ENCODE measurements around the gene MAP3K6. TPM values are rescaled to one million over a fixed set of nuclear protein-coding genes. Genes with fewer than 3 reads are reported as not detected.

Gene MAP3K6
- total RNA-seq, 1 experiment from 2014 or later = 7.7 TPM

DNA sequence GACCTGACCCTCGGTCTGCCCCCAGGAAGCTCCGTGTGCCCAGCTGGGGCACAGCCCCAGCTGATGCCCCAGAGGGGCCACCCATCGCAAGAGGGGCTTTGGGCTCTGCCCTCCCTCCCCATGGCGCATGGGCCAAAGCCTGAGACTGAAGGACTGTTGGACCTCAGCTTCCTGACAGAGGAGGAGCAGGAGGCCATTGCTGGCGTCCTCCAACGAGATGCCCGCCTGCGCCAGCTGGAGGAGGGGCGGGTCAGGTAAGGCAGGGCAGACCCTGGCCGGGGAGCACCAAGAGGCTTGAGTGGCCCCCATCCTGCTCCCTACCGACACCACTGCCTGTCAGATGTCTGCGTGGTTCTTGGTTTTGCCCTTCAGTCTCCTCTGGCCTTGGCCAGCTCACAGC lies 21.5 kb downstream of the MAP3K6 start:
- peaks cover 5 to 18% (median 12%) of the 10 kb centered on the region in 3 experiments; a peak in 5 of 7 replicates for H3K36me3 Mint-ChIP-seq (ENCODE audit: insufficient read depth in 1 of 3, low read depth in 3 of 3)
- DNase-seq = no peak
- Histone ChIP-seq H3K27me3 (ENCODE audit: insufficient read depth, low read length) (no peaks in the 10 kb centered on the region), H3K23ac (ENCODE audit: insufficient read length, low read depth, low read length) (no peak overlapping the region), H3K23me2 (ENCODE audit: insufficient read length, low read depth, low read length, poor library complexity, severe bottlenecking) (peaks cover 15% of the 10 kb centered on the region), H3K4me2 (ENCODE audit: insufficient read depth, insufficient read length, low read length) (no peak overlapping the region), H4K20me1 (ENCODE audit: control insufficient read depth, insufficient read depth, insufficient read length) (peaks cover 4% of the 10 kb centered on the region), H2BK12ac (ENCODE audit: insufficient read length, low read depth, low read length) (no peak overlapping the region), H2AFZ (ENCODE audit: low read length) (no peak overlapping the region), H3K4ac (ENCODE audit: low read depth, low read length) (no peak overlapping the region), H3K9ac (ENCODE audit: extremely low read depth, insufficient read length, low read length) (no peak overlapping the region), H3T11ph (ENCODE audit: low read length) (no peak overlapping the region), H2BK5ac (ENCODE audit: insufficient read length, low read length) (no peak overlapping the region), H2AK5ac (ENCODE audit: insufficient read length, low read length) (no peak overlapping the region), H2BK20ac (ENCODE audit: low read depth, low read length, poor library complexity, severe bottlenecking) (no peak overlapping the region), H2BK15ac (ENCODE audit: low read depth, low read length) (no peak overlapping the region), H3K9me3 (ENCODE audit: control insufficient read depth, low read depth, low read length) (no peaks in the 10 kb centered on the region), H3K79me2 (ENCODE audit: insufficient read depth, low read length) (no peaks in the 10 kb centered on the region; the same call in 1 of the 2 replicates), H3K27ac (ENCODE audit: insufficient read length, low read depth, low read length) (no peak overlapping the region), H3K79me1 (ENCODE audit: insufficient read depth, low read depth, low read length, poor library complexity, severe bottlenecking) (no peaks in the 10 kb centered on the region), H4K91ac (ENCODE audit: insufficient read length, low read depth, low read length) (no peak overlapping the region), H3K4me1 (ENCODE audit: insufficient read depth, low read length) (no peaks in the 10 kb centered on the region; the same call in 1 of the 2 replicates), H3K56ac (ENCODE audit: insufficient read length, low read depth, low read length) (no peak overlapping the region), H3K14ac (ENCODE audit: insufficient read depth, low read length) (no peak overlapping the region; the same call in 1 of the 2 replicates), H4K5ac (ENCODE audit: insufficient read length, low read depth, low read length) (no peak overlapping the region), H2BK120ac (ENCODE audit: low read depth, low read length, poor library complexity, severe bottlenecking) (no peak overlapping the region), H4K8ac (replicated peaks; ENCODE audit: insufficient read length, low read depth, low read length) (no peak overlapping the region), H3K18ac (ENCODE audit: insufficient read length, low read depth, low read length) (no peak overlapping the region)
- no CpG with 5 or more reads among the region's 12 CpGs for WGBS (ENCODE audit: extremely low coverage, insufficient read length, low lambda C conversion rate)
- H3K4me3 Mint-ChIP-seq = no peak overlapping the region
- no peaks in the 10 kb centered on the region for H3K9me3 Mint-ChIP-seq
- TF ChIP-seq, protein P1, sequence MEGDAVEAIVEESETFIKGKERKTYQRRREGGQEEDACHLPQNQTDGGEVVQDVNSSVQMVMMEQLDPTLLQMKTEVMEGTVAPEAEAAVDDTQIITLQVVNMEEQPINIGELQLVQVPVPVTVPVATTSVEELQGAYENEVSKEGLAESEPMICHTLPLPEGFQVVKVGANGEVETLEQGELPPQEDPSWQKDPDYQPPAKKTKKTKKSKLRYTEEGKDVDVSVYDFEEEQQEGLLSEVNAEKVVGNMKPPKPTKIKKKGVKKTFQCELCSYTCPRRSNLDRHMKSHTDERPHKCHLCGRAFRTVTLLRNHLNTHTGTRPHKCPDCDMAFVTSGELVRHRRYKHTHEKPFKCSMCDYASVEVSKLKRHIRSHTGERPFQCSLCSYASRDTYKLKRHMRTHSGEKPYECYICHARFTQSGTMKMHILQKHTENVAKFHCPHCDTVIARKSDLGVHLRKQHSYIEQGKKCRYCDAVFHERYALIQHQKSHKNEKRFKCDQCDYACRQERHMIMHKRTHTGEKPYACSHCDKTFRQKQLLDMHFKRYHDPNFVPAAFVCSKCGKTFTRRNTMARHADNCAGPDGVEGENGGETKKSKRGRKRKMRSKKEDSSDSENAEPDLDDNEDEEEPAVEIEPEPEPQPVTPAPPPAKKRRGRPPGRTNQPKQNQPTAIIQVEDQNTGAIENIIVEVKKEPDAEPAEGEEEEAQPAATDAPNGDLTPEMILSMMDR (conservative IDR thresholded peaks at IDR 0.05) = no peak
- no peak overlapping the region for H3K27ac Mint-ChIP-seq
- H3K4me1 Mint-ChIP-seq = peaks cover 34 to 38% of the 10 kb centered on the region in 2 experiments
- peaks cover 8% of the 10 kb centered on the region for H3K27me3 Mint-ChIP-seq (ENCODE audit: low read depth)

All from H9 (cell line).